T1000 (cell line): Measurements from ENCODE around the gene RPH3AL.

ENCODE experiments used
- DNase-seq: peaks from one replicate; lab custom pipeline; 2025; ENCODE audit warnings: mixed read lengths; lab: John Stamatoyannopoulos, UW

The RPH3AL gene

GRCh38 chr17:352421-353212 lies at the start of gene RPH3AL:
RPH3AL (minus strand) TSS chr17:352807; CDS start chr17:327543, 25,264 bp downstream.
- DNase-seq = no peak

- DNase-seq = no peak
Measured at GRCh38 chr17:400257-400656, 47.6 kb upstream of the RPH3AL start.

- DNase-seq = no peak
Measured at GRCh38 chr17:396788-397187, 44.2 kb upstream of the RPH3AL start.

- DNase-seq = no peak
Measured at GRCh38 chr17:395974-396373, 43.4 kb upstream of the RPH3AL start.

GRCh38 chr17:395179-395578 lies 42.6 kb upstream of the RPH3AL start:
- no peak for DNase-seq

- DNase-seq = no peak
Measured at GRCh38 chr17:394718-395095, 42.1 kb upstream of the RPH3AL start.

GRCh38 chr17:393806-394717 lies 41.5 kb upstream of the RPH3AL start:
- DNase-seq = no peak

GRCh38 chr17:391850-392249 lies 39.2 kb upstream of the RPH3AL start:
- no peak for DNase-seq

- DNase-seq = no peak
Measured at GRCh38 chr17:390025-390424, 37.4 kb upstream of the RPH3AL start.

- DNase-seq = no peak
Measured at GRCh38 chr17:388087-388486, 35.5 kb upstream of the RPH3AL start.

GRCh38 chr17:386141-386876 lies 33.7 kb upstream of the RPH3AL start:
- DNase-seq = peak; percentile 50

GRCh38 chr17:385836-386140 lies 33.2 kb upstream of the RPH3AL start:
- DNase-seq = no peak

- DNase-seq = no peak
Measured at GRCh38 chr17:385178-385835, 32.7 kb upstream of the RPH3AL start.

GRCh38 chr17:384622-385177 lies 32.1 kb upstream of the RPH3AL start:
- no peak for DNase-seq

GRCh38 chr17:383771-384621 lies 31.4 kb upstream of the RPH3AL start:
- DNase-seq = no peak

- peak; percentile 41 for DNase-seq
Measured at GRCh38 chr17:382644-383533, 30.3 kb upstream of the RPH3AL start.

- DNase-seq = no peak
Measured at GRCh38 chr17:381941-382643, 29.5 kb upstream of the RPH3AL start.

GRCh38 chr17:381516-381915 lies 28.9 kb upstream of the RPH3AL start:
- DNase-seq = no peak
